Mucosa of stomach (tissue), 1 donor: ENCODE measurements around the gene CDR2.

ENCODE experiments used
- H3K27me3 ChIP-seq: one replicate; pipeline ENCODE4 v1.7.0; 2013; ENCODE audit warnings: mild to moderate bottlenecking, low read length; ENCODE audit not compliant: control insufficient read depth, insufficient read depth
- H3K36me3 ChIP-seq: one replicate; pipeline ENCODE4 v1.7.0; 2013; ENCODE audit warnings: low read length; ENCODE audit not compliant: control insufficient read depth, insufficient read depth
- H3K4me1 ChIP-seq: one replicate; pipeline ENCODE4 v1.7.0; 2013; ENCODE audit warnings: mild to moderate bottlenecking, low read length; ENCODE audit not compliant: control insufficient read depth, insufficient read depth
- H3K4me3 ChIP-seq: one replicate; pipeline ENCODE4 v1.7.0; 2013; ENCODE audit warnings: low read length
- H3K9ac ChIP-seq: one replicate; pipeline ENCODE4 v1.7.0; 2013; ENCODE audit warnings: mild to moderate bottlenecking, low read length, moderate library complexity
- H3K9me3 ChIP-seq: one replicate; pipeline ENCODE4 v1.7.0; 2013; ENCODE audit warnings: mild to moderate bottlenecking, low read length, moderate library complexity; ENCODE audit not compliant: control insufficient read depth
- donor health status: Pancreatic carcinoma.

CDR2 gene

DNA sequence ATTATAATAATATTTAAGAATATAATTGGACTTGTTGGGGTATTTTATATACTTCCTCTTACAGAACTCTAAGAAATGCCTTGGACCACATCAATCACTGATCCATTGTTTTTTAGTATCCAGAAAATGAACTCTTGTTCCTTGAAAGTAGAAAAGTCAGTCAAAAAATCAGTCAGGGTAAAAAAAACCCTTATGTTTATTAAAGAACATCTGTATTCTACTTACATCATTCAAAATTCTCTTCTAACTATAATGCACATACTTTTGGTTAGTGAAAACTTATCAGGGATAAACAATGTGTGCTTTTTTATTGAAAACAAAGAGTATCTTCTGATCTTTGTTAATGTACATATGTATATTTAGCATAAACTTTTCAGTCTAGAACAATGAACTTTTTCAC, 23.5 kb upstream of the CDR2 start:
- Histone ChIP-seq H3K4me3 (no peak overlapping the region), H3K27me3 (no peaks in the 10 kb centered on the region), H3K4me1 (no peaks in the 10 kb centered on the region), H3K36me3 (no peaks in the 10 kb centered on the region), H3K9ac (no peak overlapping the region), H3K9me3 (no peaks in the 10 kb centered on the region)

DNA sequence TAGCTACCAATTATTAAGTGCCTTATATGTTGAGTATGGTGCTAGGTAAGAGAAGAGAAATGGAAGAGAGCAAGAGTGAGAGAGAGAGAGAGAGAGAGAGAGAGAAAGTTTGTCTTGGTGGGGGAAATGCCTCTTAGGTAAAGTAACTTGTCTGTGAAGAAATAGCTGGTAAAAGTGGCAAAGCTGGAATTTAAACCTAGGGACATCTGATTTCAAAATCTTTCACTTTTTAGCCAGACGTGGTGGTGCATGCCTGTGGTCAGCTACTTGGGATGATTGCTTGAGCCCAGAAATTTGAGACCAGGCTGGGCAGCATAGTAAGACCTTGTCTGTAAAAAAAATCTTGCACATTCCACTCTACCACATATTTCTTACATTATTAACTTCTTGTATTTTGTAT, 23.0 kb upstream of the CDR2 start:
- Histone ChIP-seq H3K27me3 (no peaks in the 10 kb centered on the region), H3K4me1 (no peaks in the 10 kb centered on the region), H3K36me3 (no peaks in the 10 kb centered on the region), H3K9me3 (no peaks in the 10 kb centered on the region), H3K4me3 (no peak overlapping the region), H3K9ac (no peak overlapping the region)

DNA sequence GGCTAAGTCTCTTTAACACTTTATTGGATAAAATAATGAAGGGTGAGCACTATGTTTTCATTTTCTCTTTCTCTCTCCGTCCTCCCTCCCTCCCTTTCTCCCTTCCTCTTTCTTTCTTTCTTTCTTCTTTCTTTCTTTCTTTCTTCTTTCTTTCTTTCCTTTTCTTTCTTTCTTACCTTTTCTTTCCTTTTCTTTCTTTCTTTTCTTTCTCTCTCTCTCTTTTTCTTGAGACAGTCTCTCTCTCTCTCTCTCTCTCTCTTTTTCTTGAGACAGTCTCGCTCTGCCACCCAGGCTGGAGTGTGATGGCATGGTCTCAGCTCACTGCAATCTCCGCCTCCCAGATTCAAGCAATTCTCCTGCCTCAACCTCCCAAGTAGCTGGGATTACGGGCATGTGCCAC, 21.5 kb upstream of the CDR2 start:
- Histone ChIP-seq H3K27me3 (no peaks in the 10 kb centered on the region), H3K4me1 (no peaks in the 10 kb centered on the region), H3K36me3 (no peaks in the 10 kb centered on the region), H3K9ac (no peak overlapping the region), H3K4me3 (no peak overlapping the region), H3K9me3 (no peaks in the 10 kb centered on the region)

DNA sequence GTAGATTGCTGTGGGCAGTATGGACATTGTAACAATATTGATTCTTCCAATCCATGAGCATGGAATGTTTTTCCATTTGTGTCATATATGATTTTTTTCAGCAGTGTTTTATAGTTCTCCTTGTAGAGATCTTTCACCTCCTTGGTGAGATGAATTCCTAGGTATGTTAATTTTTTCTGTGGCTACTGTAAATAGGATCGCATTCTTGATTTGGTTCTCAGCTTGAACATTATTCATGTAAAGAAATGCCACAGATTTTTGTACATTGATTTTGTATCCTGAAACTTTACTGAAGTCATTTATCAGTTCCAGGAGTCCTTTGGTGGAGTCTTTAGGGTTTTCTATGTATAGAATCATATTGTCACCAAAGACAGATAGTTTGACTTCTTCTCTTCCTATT, 19.7 kb upstream of the CDR2 start:
- no peaks in the 10 kb centered on the region for H3K9me3 ChIP-seq
- no peak overlapping the region for H3K4me3 ChIP-seq
- no peaks in the 10 kb centered on the region for H3K4me1 ChIP-seq
- H3K27me3 ChIP-seq = no peaks in the 10 kb centered on the region
- H3K9ac ChIP-seq = no peak overlapping the region
- H3K36me3 ChIP-seq = no peaks in the 10 kb centered on the region

DNA sequence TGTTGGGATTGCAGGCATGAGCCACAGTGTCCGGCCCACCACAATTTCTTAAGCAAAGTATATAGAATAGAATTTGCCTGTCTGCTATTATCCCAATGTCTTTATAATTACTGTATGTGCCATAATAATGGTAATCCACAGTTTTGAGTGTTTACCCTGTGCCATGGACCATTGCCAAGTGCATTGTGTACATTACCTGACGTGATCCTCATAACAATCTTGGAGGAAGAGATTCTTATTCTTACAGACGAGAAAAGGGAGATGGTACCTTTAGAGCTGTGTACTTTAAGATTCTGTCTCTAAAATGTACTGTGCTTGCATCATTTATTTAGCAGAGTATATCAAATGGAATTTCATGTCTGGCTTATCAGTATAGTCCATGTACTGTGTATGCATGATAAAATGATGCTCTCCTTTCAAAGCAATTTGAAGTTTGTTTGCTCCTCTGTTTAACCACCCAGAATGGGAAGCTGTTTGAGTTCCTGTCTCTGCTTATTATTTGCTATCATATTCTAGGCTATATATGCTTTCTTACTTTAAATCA, 13.8 kb upstream of the CDR2 start:
- Histone ChIP-seq H3K4me1 (no peaks in the 10 kb centered on the region), H3K36me3 (no peaks in the 10 kb centered on the region), H3K9me3 (no peaks in the 10 kb centered on the region), H3K27me3 (no peaks in the 10 kb centered on the region), H3K9ac (no peak overlapping the region), H3K4me3 (no peak overlapping the region)

DNA sequence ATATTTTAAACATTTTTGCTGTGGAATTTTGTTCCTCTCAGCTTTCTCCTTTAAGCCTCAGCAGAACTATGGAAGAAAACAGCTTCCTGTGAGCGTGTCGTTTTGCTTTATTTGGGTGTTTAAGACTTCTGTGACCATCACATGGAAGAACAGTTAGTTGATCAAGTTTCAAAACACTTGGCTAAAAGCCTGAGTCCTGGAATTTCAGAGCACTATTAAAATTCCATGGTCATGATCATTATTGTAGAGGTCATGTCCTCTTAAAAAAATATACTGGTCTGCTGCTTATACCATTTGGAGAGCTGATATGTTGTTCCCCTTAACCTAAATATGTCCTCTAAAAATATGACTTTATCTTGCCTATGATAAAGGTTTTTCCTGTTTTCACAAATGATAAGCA, 12.6 kb upstream of the CDR2 start:
- no peaks in the 10 kb centered on the region for H3K27me3 ChIP-seq

DNA sequence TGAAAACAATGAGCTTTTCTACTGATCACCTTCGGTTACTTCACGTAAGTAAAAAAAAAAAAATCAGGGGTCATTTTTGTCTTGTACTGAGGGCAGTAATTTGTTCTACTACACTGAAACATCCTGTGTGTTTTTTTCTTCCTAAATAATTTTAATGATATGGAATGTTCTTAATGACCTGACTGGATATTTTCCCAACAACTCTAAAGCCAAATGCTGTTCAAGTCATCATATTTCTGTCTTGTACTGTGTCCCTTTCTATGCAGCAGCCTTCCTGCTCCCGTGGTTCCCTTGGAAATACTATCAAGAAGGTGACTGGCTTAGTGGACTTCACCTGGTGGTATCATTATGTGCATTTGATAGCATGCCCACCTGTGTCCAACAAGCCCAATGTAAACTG, 10.8 kb upstream of the CDR2 start:
- H3K4me3 ChIP-seq = no peak overlapping the region
- no peaks in the 10 kb centered on the region for H3K27me3 ChIP-seq
- no peak overlapping the region for H3K9ac ChIP-seq
- H3K9me3 ChIP-seq = no peaks in the 10 kb centered on the region
- H3K4me1 ChIP-seq = no peaks in the 10 kb centered on the region
- H3K36me3 ChIP-seq = no peaks in the 10 kb centered on the region

More for the DNA sequence above, 12.6 kb upstream of the CDR2 start:
- H3K4me1 ChIP-seq = no peaks in the 10 kb centered on the region
- no peak overlapping the region for H3K9ac ChIP-seq
- H3K4me3 ChIP-seq = no peak overlapping the region
- no peaks in the 10 kb centered on the region for H3K36me3 ChIP-seq
- H3K9me3 ChIP-seq = no peaks in the 10 kb centered on the region

DNA sequence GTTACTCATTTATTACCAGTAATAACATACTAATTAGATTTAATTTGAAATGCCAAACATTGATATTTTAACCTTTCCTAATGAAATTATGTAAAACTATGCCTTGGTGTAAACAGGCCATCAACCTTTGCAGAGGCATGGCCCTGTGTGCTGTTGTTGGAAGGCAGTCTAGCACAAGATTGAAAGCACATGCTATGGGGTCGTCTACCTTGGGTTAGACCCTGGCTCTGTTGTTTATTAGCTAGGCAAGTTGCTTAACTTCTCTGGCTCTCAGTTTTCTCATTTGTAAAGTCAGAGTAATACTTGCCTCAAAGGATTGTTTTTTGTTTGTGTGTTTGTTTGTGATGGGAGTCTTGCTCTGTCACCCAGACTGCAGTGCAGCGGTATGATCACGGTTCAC, 9.4 kb upstream of the CDR2 start:
- no peaks in the 10 kb centered on the region for H3K36me3 ChIP-seq
- no peaks in the 10 kb centered on the region for H3K4me1 ChIP-seq
- no peak overlapping the region for H3K9ac ChIP-seq
- no peaks in the 10 kb centered on the region for H3K9me3 ChIP-seq
- no peak overlapping the region for H3K4me3 ChIP-seq
- no peaks in the 10 kb centered on the region for H3K27me3 ChIP-seq

DNA sequence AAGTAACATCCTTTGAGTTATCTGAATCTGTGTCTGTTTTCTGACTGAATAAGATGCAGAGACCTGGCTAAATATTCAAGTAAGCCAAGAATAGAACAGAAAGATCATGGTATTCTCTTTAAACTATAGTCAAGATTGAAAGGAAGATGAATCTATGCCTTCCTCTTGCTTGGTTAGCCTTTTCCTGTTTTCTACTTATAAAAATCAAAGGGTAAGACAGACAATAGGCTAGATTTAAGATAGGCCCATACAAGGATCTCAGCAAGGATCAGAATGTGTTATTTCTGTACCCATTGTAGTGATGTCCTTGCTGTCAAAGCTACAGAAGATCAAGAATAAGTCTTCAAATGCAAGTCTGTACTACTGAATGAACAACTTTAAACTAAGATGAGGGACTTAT, 7.0 kb upstream of the CDR2 start:
- Histone ChIP-seq H3K4me3 (no peak overlapping the region), H3K36me3 (no peaks in the 10 kb centered on the region), H3K27me3 (no peaks in the 10 kb centered on the region), H3K9ac (no peak overlapping the region), H3K4me1 (no peaks in the 10 kb centered on the region), H3K9me3 (no peaks in the 10 kb centered on the region)

DNA sequence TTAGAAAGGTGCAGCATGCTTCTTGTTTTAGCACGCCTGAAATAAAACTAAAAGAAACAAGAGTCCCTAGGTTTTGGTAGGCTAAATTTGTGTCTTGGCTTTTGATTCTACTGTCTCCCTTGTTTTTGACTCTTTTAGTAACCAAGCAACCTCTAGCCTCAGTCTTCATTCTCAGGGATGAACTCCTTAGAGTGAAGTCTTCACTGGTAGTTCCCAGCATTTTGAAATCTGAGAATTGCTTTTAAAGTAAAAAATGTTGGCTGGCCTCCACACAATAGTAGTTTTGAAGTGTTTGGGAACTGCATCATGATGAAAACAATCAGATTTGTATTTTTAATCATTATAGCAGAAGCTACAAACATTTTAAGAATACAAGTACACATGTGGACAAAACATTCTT, 6.1 kb upstream of the CDR2 start:
- no peaks in the 10 kb centered on the region for H3K4me1 ChIP-seq

DNA sequence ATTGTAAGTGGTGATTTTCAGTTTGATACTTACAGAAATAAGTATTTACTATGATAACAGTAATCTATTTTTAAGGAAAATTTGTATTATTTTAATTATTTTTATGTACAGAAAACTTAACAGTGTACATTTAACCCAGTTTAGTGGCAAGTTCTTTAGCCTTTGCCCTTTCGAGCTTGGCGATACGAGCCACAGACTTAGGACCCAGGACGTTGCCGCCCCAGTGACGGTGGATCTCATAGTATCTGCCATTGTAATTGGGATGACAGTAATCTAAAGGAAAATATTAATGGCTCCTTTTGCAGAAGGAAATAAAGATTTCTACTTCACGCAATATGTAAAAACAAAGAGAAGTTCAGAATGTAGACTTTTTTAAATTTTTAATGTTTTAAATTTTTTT, 5.2 kb upstream of the CDR2 start:
- H3K9ac ChIP-seq = no peak overlapping the region
- H3K27me3 ChIP-seq = no peaks in the 10 kb centered on the region
- H3K36me3 ChIP-seq = no peaks in the 10 kb centered on the region
- H3K4me3 ChIP-seq = no peak overlapping the region
- no peaks in the 10 kb centered on the region for H3K9me3 ChIP-seq
- H3K4me1 ChIP-seq = no peaks in the 10 kb centered on the region

More for the DNA sequence above, 6.1 kb upstream of the CDR2 start:
- no peaks in the 10 kb centered on the region for H3K36me3 ChIP-seq
- H3K27me3 ChIP-seq = no peaks in the 10 kb centered on the region
- H3K4me3 ChIP-seq = no peak overlapping the region
- no peak overlapping the region for H3K9ac ChIP-seq
- no peaks in the 10 kb centered on the region for H3K9me3 ChIP-seq

DNA sequence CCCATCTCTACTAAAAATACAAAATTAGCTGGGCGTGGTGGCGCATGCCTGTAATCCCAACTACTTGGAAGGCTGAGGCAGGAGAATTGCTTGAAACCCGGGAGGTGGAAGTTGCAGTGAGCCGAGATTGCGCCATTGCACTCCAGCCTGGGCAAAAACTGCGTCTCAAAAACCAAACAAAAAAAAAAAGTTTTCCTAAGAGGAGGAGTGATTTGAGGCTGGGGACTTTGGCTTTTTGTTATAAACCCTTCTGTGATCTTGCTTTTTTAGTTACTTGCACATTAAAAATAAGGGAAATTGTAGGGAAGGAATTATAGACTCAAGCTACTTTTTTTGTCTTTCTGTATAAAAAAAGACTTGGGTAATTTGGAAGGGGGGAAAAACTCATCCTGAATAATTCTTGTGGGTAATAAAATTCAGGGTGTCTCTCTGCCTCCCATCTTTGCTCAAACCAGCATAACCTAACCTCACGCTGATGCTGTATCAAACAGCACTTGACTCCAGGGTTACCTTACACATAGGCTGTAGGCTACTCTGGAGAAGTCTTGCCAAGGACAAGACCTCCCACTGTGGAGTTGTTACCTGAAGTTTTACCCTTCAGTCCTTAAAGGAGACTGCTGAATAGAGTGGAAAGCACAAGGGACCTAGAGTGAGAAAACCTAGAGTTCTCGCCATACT, 1.7 kb upstream of the CDR2 start:
- H3K27me3 ChIP-seq = no peaks in the 10 kb centered on the region
- no peak overlapping the region for H3K9ac ChIP-seq
- H3K4me3 ChIP-seq = no peak overlapping the region
- no peaks in the 10 kb centered on the region for H3K36me3 ChIP-seq
- H3K9me3 ChIP-seq = no peaks in the 10 kb centered on the region
- H3K4me1 ChIP-seq = peaks cover 23% of the 10 kb centered on the region
